IPS-18a (cell line): Measurements from ENCODE around the gene ZBTB8A.

Experiments used
- H3K27ac ChIP-seq: one replicate; pipeline ENCODE4 v1.5.1; 2013; ENCODE audit warnings: low read length
- H3K27me3 ChIP-seq: one replicate; pipeline ENCODE4 v1.6.1; 2013; ENCODE audit warnings: mild to moderate bottlenecking, low read length; ENCODE audit not compliant: control insufficient read depth, insufficient read depth
- H3K36me3 ChIP-seq: one replicate; pipeline ENCODE4 v1.6.1; 2013; ENCODE audit warnings: low read depth, low read length; ENCODE audit not compliant: control insufficient read depth
- H3K4me1 ChIP-seq: one replicate; pipeline ENCODE4 v1.6.1; 2013; ENCODE audit warnings: low read depth, low read length; ENCODE audit not compliant: control insufficient read depth
- H3K4me3 ChIP-seq: one replicate; pipeline ENCODE4 v1.5.1; 2013; ENCODE audit warnings: low read length
- H3K9ac ChIP-seq: one replicate; pipeline ENCODE4 v1.6.1; 2013; ENCODE audit warnings: mild to moderate bottlenecking, low read length, moderate library complexity
- H3K9me3 ChIP-seq: one replicate; pipeline ENCODE4 v1.6.1; 2013; ENCODE audit warnings: low read depth, low read length; ENCODE audit not compliant: control insufficient read depth

The ZBTB8A gene

DNA sequence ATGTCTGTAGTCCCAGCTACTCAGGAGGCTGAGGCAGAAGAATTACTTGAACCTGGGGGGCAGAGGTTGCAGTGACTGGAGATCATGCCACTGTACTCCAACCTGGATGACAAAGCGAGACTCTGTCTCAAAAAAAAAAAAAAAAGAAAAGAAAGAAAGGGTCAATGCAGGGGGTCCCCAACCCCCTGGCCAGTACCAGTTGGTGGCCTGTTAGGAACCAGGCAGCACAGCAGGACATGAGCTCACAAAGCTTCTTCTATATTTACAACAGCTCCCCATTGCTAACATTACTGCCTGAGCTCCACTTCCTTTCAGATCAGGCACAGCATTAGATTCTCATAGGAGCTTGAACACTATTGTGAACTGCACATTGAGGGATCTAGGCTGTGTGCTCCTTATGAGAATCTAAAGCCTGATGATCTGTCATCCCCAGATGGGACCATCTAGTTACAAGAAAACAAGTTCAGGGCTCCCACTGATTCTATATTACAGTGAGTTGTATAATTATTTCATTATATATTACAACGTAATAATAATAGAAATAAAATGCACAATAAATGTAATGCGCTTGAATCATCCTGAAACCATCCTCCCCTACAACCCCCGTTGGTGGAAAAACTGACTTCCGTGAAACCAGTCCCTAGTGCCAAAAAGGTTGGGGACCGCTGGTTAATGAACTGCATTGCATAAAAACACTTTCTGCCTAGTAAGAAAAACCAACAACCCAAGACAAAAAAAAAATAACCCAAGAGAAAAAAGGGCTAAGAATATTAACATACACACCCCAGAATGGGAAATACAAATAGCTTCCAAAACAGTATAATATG lies 108.3 kb downstream of the ZBTB8A start:
- Histone ChIP-seq H3K9ac (no peak overlapping the region), H3K4me3 (no peak overlapping the region), H3K36me3 (peaks cover 7% of the 10 kb centered on the region), H3K27me3 (no peaks in the 10 kb centered on the region), H3K9me3 (no peaks in the 10 kb centered on the region), H3K27ac (no peak overlapping the region), H3K4me1 (peaks cover 6% of the 10 kb centered on the region)

DNA sequence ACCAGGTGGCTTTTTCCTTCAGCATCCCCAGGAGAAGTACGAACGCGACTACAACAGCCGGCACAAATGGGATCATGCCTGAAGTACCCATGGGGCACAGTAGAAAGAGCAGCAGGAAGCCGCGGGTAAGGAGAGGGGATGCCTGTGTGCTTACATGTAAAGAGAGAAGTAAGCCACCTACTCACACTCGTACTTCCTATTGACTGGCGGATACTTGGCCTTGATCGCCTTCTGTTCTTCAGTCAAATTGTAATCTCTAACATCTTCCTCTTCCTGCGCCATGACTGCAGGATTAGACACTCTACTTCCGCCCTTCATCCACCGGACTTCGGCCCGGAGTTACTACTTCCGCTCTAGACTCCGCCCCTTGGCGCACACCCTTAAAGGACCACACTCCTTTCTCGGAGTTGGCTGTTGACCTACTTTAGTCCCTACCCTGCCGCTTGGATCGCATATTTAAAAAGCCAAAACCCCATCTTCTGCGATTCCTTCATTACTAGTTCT lies 111.1 kb downstream of the ZBTB8A start, which contains the start of gene ZBTB8OS:
Gene ZBTB8OS (minus strand): TSS at position 303 of the 504 bp plus-strand sequence. CDS start 21 bp downstream, at position 282.
- Histone ChIP-seq H3K4me1 (peaks cover 12% of the 10 kb centered on the region), H3K36me3 (peaks cover 31% of the 10 kb centered on the region)

DNA sequence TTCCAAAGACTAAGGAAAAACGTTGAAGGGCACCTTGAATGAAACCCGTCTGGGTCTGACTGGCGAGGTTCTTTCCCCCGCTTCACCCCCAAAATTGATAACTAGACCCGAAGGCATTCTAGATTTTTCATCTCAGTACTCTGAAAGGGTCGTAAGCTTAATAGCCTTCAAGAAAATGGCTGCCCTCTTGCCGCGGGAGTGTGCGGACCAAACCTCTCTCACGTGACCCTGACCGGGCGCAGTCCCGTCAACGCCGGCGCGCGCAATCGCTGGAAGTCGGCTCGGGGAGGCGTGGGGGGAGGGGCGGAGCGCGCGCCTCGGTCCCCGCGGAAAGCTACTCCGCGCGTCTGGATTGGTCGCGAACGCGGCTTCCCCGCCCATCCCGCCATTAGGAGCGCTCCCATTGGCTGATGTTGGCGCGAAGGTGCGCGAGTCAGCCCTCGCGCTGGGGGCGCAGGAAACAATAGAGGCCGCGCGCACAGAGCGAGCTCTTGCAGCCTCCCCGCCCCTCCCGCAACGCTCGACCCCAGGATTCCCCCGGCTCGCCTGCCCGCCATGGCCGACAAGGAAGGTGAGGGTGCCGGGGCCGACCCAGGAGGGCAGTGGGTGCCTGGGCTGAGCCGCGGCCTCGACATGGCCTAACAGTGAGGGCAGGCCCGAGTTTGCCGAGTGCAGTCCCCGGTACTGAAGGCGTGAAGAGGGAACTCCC lies 111.7 kb downstream of the ZBTB8A start, which contains the start of gene RBBP4:
Gene RBBP4 (plus strand): TSS at position 457 of the 709 bp plus-strand sequence. CDS start 99 bp downstream, at position 556.
- Histone ChIP-seq H3K27me3 (no peaks in the 10 kb centered on the region), H3K9me3 (no peaks in the 10 kb centered on the region), H3K4me1 (peaks cover 12% of the 10 kb centered on the region), H3K9ac (peak within 1 kb of the TSS; percentile 100), H3K4me3 (peak within 1 kb of the TSS; percentile 94), H3K36me3 (peaks cover 37% of the 10 kb centered on the region), H3K27ac (peak within 1 kb of the TSS; percentile 100)

More for the DNA sequence above, 111.1 kb downstream of the ZBTB8A start, which contains the start of gene ZBTB8OS:
- peak within 1 kb of the TSS; percentile 100 for H3K27ac ChIP-seq
- peak within 1 kb of the TSS; percentile 100 for H3K9ac ChIP-seq
- H3K4me3 ChIP-seq, result peak within 1 kb of the TSS; percentile 94
- H3K9me3 ChIP-seq, result no peaks in the 10 kb centered on the region
- H3K27me3 ChIP-seq, result no peaks in the 10 kb centered on the region

DNA sequence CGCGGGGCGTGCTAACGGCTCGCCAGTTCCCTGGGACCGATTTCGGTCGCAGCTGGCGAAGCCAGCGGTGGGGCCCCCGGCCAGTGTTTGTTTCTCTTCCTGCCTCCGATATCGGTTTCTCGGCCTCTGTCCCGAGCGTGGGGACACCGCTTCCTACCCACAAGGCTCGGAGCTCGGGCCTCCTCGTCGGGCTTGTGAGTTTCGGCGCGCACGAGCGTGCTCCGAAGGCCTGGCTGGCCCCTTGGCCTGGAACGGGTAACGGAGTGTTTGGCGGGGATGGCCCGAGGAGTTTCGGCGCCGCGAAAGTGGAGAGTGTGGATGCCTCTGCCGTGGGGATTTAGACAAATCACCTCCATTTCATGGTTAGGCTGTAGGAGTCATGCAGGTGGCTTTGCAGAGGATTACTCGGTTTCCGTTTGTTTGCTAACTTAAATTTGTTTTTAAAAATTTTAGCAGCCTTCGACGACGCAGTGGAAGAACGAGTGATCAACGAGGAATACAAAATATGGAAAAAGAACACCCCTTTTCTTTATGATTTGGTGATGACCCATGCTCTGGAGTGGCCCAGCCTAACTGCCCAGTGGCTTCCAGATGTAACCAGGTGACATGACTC lies 112.3 kb downstream of the ZBTB8A start:
- H3K27ac ChIP-seq, result peak overlapping the region; percentile 97
- H3K4me3 ChIP-seq, result peak overlapping the region; percentile 94
- H3K36me3 ChIP-seq, result peaks cover 43% of the 10 kb centered on the region
- H3K9ac ChIP-seq, result peak overlapping the region; percentile 100
- no peaks in the 10 kb centered on the region for H3K27me3 ChIP-seq
- no peaks in the 10 kb centered on the region for H3K9me3 ChIP-seq
- H3K4me1 ChIP-seq, result peaks cover 12% of the 10 kb centered on the region

DNA sequence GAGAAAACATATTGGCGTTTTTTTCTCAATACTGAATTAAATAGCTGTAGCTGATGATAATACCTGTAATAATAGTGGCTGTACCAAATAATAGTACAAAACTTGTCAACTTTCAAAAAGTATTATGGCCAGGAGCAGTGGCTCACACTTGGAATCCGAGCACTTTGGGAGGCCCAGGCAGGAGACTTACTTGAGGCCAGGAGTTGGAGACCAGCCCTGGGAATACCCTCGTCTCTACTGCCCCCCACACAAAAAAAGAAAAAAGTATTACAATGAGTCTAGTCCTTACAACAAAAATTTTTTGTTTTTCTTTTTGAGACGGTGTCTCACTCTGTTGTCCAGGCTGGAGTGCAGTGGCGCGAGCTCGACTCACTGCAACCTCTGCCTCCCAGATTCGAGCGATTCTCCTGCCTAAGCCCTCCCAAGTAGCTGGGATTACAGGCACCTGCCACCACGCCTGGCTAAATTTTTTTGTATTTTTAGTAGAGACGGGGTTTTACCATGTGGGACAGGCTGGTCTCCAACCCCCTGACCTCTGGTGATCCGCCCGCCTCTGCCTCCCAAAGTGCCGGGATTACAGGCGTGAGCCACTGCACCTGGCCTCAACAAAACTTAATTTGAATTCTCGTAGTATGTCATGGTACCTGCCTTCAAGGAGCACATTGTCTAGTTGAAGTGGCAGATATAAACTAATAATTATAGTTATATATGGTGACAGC lies 113.2 kb downstream of the ZBTB8A start:
- Histone ChIP-seq H3K9me3 (no peaks in the 10 kb centered on the region), H3K4me3 (peak overlapping the region; percentile 94), H3K4me1 (peaks cover 12% of the 10 kb centered on the region), H3K27ac (peak overlapping the region; percentile 97), H3K9ac (peak overlapping the region; percentile 100), H3K36me3 (peaks cover 50% of the 10 kb centered on the region), H3K27me3 (no peaks in the 10 kb centered on the region)
